Measurements from ENCODE around the gene CCSER2.

- no peak for TF ChIP-seq RXRA (IDR thresholded peaks at IDR 0.05; ENCODE audit: borderline replicate concordance, low read depth)
- no peak for TF ChIP-seq EP300 (IDR thresholded peaks at IDR 0.05; ENCODE audit: borderline replicate concordance in 1 of 2, low read depth in 1 of 2, low read length in 1 of 2)
- no peak for TF ChIP-seq POLR2AphosphoS5 (IDR thresholded peaks at IDR 0.05; ENCODE audit: low read depth, low read length)
- TF ChIP-seq CTCF (IDR thresholded peaks at IDR 0.05), result no peak
- TF ChIP-seq NRF1 (IDR thresholded peaks at IDR 0.05; ENCODE audit: low read depth, low read length), result no peak
- no peak for TF ChIP-seq MEF2A (IDR thresholded peaks at IDR 0.05; ENCODE audit: borderline replicate concordance, low read depth)
- TF ChIP-seq RAD21 (IDR thresholded peaks at IDR 0.05; ENCODE audit: low read length), result no peak
- no peak for TF ChIP-seq YY1 (IDR thresholded peaks at IDR 0.05; ENCODE audit: low read depth)
- no peak for TF ChIP-seq CHD2 (IDR thresholded peaks at IDR 0.05; ENCODE audit: low read length, partially characterized antibody)
- no peak for TF ChIP-seq MAX (IDR thresholded peaks at IDR 0.05; ENCODE audit: low read depth)
- TF ChIP-seq TAF1 (IDR thresholded peaks at IDR 0.05; ENCODE audit: borderline replicate concordance, low read depth, low read length), result no peak
Observed at GRCh38 chr10:84546609-84547008, 218.2 kb downstream of the CCSER2 start.

Data from SK-N-SH (cell line).